Stimulated activated memory B cell treated with anti-CD40 and anti-IgM and Interleukin-4, amounts not matched to agents 10 μg/mL and 1 μg/mL and 100 μg/mL, for 72 hours (primary cell): ENCODE data around the gene UVSSA.
A peak's percentile ranks its signal among the peaks of the same experiment; 100 is the strongest.
"Not testable (repeated sequence)": the region's sequence is repeated elsewhere in the genome, so short reads cannot be mapped to it uniquely, and the experiment has no call there.

ENCODE experiments used
- ATAC-seq: fragments of 150-1000 bp; cut with Tn5 transposase; 2 replicates; pipeline ENCODE4 v1.10.0; 2021
- H3K27ac Mint-ChIP-seq: one replicate; pipeline ENCODE4 v1.8.0; 2022; ENCODE audit warnings: mild to moderate bottlenecking, mixed read lengths
- H3K27me3 Mint-ChIP-seq: one replicate; pipeline ENCODE4 v1.8.0; 2022; ENCODE audit warnings: mixed read lengths
- H3K36me3 Mint-ChIP-seq: one replicate; pipeline ENCODE4 v1.8.0; 2022; ENCODE audit warnings: mixed read lengths
- H3K4me1 Mint-ChIP-seq: one replicate; pipeline ENCODE4 v1.8.0; 2022; ENCODE audit warnings: mixed read lengths
- H3K4me3 Mint-ChIP-seq: one replicate; pipeline ENCODE4 v1.8.0; 2022; ENCODE audit warnings: mild to moderate bottlenecking, moderate library complexity, mixed read lengths
- H3K9me3 Mint-ChIP-seq: one replicate; pipeline ENCODE4 v1.8.0; 2022; ENCODE audit warnings: mixed read lengths

The UVSSA gene

GRCh38 chr4:1413687-1414479 is 66.9 kb downstream of the UVSSA start:
- H3K27ac Mint-ChIP-seq, result no peak overlapping the region
- ATAC-seq, result no peak
- no peaks in the 10 kb centered on the region for H3K9me3 Mint-ChIP-seq
- H3K4me1 Mint-ChIP-seq, result no peaks in the 10 kb centered on the region
- H3K36me3 Mint-ChIP-seq, result no peaks in the 10 kb centered on the region
- H3K4me3 Mint-ChIP-seq, result no peak overlapping the region
- peaks cover 82% of the 10 kb centered on the region for H3K27me3 Mint-ChIP-seq

GRCh38 chr4:1414831-1415680 is 68.0 kb downstream of the UVSSA start:
- no peak overlapping the region for H3K4me3 Mint-ChIP-seq
- no peaks in the 10 kb centered on the region for H3K9me3 Mint-ChIP-seq
- H3K27ac Mint-ChIP-seq, result no peak overlapping the region
- peaks cover 78% of the 10 kb centered on the region for H3K27me3 Mint-ChIP-seq
- H3K36me3 Mint-ChIP-seq, result no peaks in the 10 kb centered on the region
- no peaks in the 10 kb centered on the region for H3K4me1 Mint-ChIP-seq
- peak; percentile 34 for ATAC-seq

- Mint-ChIP-seq H3K36me3 (no peaks in the 10 kb centered on the region), H3K27me3 (peaks cover 72% of the 10 kb centered on the region), H3K4me3 (no peak overlapping the region), H3K9me3 (no peaks in the 10 kb centered on the region), H3K27ac (no peak overlapping the region), H3K4me1 (no peaks in the 10 kb centered on the region)
- ATAC-seq, result no peak
These were observed 68.6 kb downstream of the UVSSA start for GRCh38 chr4:1415681-1415981.

GRCh38 chr4:1416051-1416947 is 69.3 kb downstream of the UVSSA start:
- no peaks in the 10 kb centered on the region for H3K36me3 Mint-ChIP-seq
- no peaks in the 10 kb centered on the region for H3K9me3 Mint-ChIP-seq
- ATAC-seq, result no peak
- no peak overlapping the region for H3K27ac Mint-ChIP-seq
- H3K4me3 Mint-ChIP-seq, result no peak overlapping the region
- peaks cover 66% of the 10 kb centered on the region for H3K27me3 Mint-ChIP-seq
- H3K4me1 Mint-ChIP-seq, result no peaks in the 10 kb centered on the region

- H3K27me3 Mint-ChIP-seq, result peaks cover 60% of the 10 kb centered on the region
- no peak for ATAC-seq
These were observed 69.9 kb downstream of the UVSSA start for GRCh38 chr4:1416948-1417260.

GRCh38 chr4:1417522-1418390 is 70.7 kb downstream of the UVSSA start:
- H3K27me3 Mint-ChIP-seq, result peaks cover 51% of the 10 kb centered on the region
- ATAC-seq, result no peak
- no peaks in the 10 kb centered on the region for H3K4me1 Mint-ChIP-seq
- no peaks in the 10 kb centered on the region for H3K9me3 Mint-ChIP-seq
- no peak overlapping the region for H3K4me3 Mint-ChIP-seq
- no peak overlapping the region for H3K27ac Mint-ChIP-seq
- H3K36me3 Mint-ChIP-seq, result no peaks in the 10 kb centered on the region

More at GRCh38 chr4:1416948-1417260, 69.9 kb downstream of the UVSSA start:
- H3K27ac Mint-ChIP-seq, result no peak overlapping the region
- no peaks in the 10 kb centered on the region for H3K9me3 Mint-ChIP-seq
- no peaks in the 10 kb centered on the region for H3K36me3 Mint-ChIP-seq
- H3K4me1 Mint-ChIP-seq, result no peaks in the 10 kb centered on the region
- H3K4me3 Mint-ChIP-seq, result no peak overlapping the region

- Mint-ChIP-seq H3K36me3 (no peaks in the 10 kb centered on the region), H3K27me3 (peaks cover 44% of the 10 kb centered on the region), H3K9me3 (no peaks in the 10 kb centered on the region), H3K27ac (no peak overlapping the region), H3K4me1 (no peaks in the 10 kb centered on the region), H3K4me3 (no peak overlapping the region)
- ATAC-seq, result no peak
These were observed 71.7 kb downstream of the UVSSA start for GRCh38 chr4:1418494-1419285.

GRCh38 chr4:1419708-1420107 is 72.7 kb downstream of the UVSSA start:
- Mint-ChIP-seq H3K27ac (no peak overlapping the region), H3K4me1 (no peaks in the 10 kb centered on the region), H3K27me3 (peaks cover 51% of the 10 kb centered on the region), H3K4me3 (no peak overlapping the region), H3K9me3 (no peaks in the 10 kb centered on the region), H3K36me3 (no peaks in the 10 kb centered on the region)
- ATAC-seq, result no peak

- no peaks in the 10 kb centered on the region for H3K9me3 Mint-ChIP-seq
- no peaks in the 10 kb centered on the region for H3K4me1 Mint-ChIP-seq
- no peak for ATAC-seq
- no peak overlapping the region for H3K27ac Mint-ChIP-seq
- no peak overlapping the region for H3K4me3 Mint-ChIP-seq
- H3K27me3 Mint-ChIP-seq, result peaks cover 53% of the 10 kb centered on the region
- H3K36me3 Mint-ChIP-seq, result no peaks in the 10 kb centered on the region
These were observed 74.6 kb downstream of the UVSSA start for GRCh38 chr4:1421657-1422056.

GRCh38 chr4:1427010-1427409 is 80.0 kb downstream of the UVSSA start:
- Mint-ChIP-seq H3K27ac (no peak overlapping the region), H3K4me3 (no peak overlapping the region), H3K9me3 (no peaks in the 10 kb centered on the region), H3K27me3 (peaks cover 40% of the 10 kb centered on the region), H3K4me1 (no peaks in the 10 kb centered on the region), H3K36me3 (no peaks in the 10 kb centered on the region)
- no peak for ATAC-seq

GRCh38 chr4:1443688-1444172 is 96.7 kb downstream of the UVSSA start:
- H3K36me3 Mint-ChIP-seq, H3K4me3 Mint-ChIP-seq, ATAC-seq, H3K4me1 Mint-ChIP-seq, H3K27ac Mint-ChIP-seq, H3K9me3 Mint-ChIP-seq: not testable (repeated sequence)
- peaks cover 39% of the 10 kb centered on the region for H3K27me3 Mint-ChIP-seq
